ENCODE measurements around the gene LANCL2.
"Not testable (repeated sequence)": the region's sequence is repeated elsewhere in the genome, so short reads cannot be mapped to it uniquely, and the experiment has no call there.

Gene LANCL2

GRCh38 chr7:55405856-55406541, 40.9 kb downstream of the LANCL2 start:
- no peak for DNase-seq (ENCODE audit: low spot score)

GRCh38 chr7:55409482-55410225, 44.5 kb downstream of the LANCL2 start:
- no peak for DNase-seq (ENCODE audit: low spot score)

- no peak for DNase-seq (ENCODE audit: low spot score)
Observed at GRCh38 chr7:55410667-55411239, 45.6 kb downstream of the LANCL2 start.

- no peak for DNase-seq (ENCODE audit: low spot score)
Observed at GRCh38 chr7:55411844-55412243, 46.7 kb downstream of the LANCL2 start.

- no peak for DNase-seq (ENCODE audit: low spot score)
Observed at GRCh38 chr7:55413442-55413841, 48.3 kb downstream of the LANCL2 start.

GRCh38 chr7:55415173-55415778, 50.1 kb downstream of the LANCL2 start:
- DNase-seq (ENCODE audit: low spot score), result peak; percentile 88

GRCh38 chr7:55417456-55417855, 52.3 kb downstream of the LANCL2 start:
- not testable (repeated sequence) for DNase-seq (ENCODE audit: low spot score)

GRCh38 chr7:55420530-55420929, 55.4 kb downstream of the LANCL2 start:
- DNase-seq (ENCODE audit: low spot score), result no peak

GRCh38 chr7:55423277-55423711, 58.2 kb downstream of the LANCL2 start:
- no peak for DNase-seq (ENCODE audit: low spot score)

GRCh38 chr7:55423891-55424290, 58.8 kb downstream of the LANCL2 start:
- DNase-seq (ENCODE audit: low spot score), result no peak

- no peak for DNase-seq (ENCODE audit: low spot score)
Observed at GRCh38 chr7:55425141-55425752, 60.1 kb downstream of the LANCL2 start.

GRCh38 chr7:55426676-55427075, 61.5 kb downstream of the LANCL2 start:
- DNase-seq (ENCODE audit: low spot score), result no peak

- no peak for DNase-seq (ENCODE audit: low spot score)
Observed at GRCh38 chr7:55427342-55427741, 62.2 kb downstream of the LANCL2 start.

GRCh38 chr7:55427800-55428199, 62.7 kb downstream of the LANCL2 start:
- no peak for DNase-seq (ENCODE audit: low spot score)

- DNase-seq (ENCODE audit: low spot score), result no peak
Observed at GRCh38 chr7:55429835-55430499, 64.8 kb downstream of the LANCL2 start.

- DNase-seq (ENCODE audit: low spot score), result no peak
Observed at GRCh38 chr7:55431898-55432297, 66.8 kb downstream of the LANCL2 start.

- DNase-seq (ENCODE audit: low spot score), result no peak
Observed at GRCh38 chr7:55432506-55432905, 67.4 kb downstream of the LANCL2 start.

- peak; percentile 25 for DNase-seq (ENCODE audit: low spot score)
Observed at GRCh38 chr7:55432939-55433784, 68.0 kb downstream of the LANCL2 start.

GRCh38 chr7:55435466-55435865, 70.3 kb downstream of the LANCL2 start:
- no peak for DNase-seq (ENCODE audit: low spot score)

GRCh38 chr7:55436457-55436856, 71.3 kb downstream of the LANCL2 start:
- no peak for DNase-seq (ENCODE audit: low spot score)

- no peak for DNase-seq (ENCODE audit: low spot score)
Observed at GRCh38 chr7:55437375-55437774, 72.2 kb downstream of the LANCL2 start.
